Mucosa of stomach (tissue), 1 donor: ENCODE measurements around the gene NIPAL3.
"Not testable (repeated sequence)": the region's sequence is repeated elsewhere in the genome, so short reads cannot be mapped to it uniquely, and the experiment has no call there.

Experiments
- H3K27me3 ChIP-seq: one replicate; pipeline ENCODE4 v1.7.0; 2013; ENCODE audit warnings: mild to moderate bottlenecking, low read length; ENCODE audit not compliant: control insufficient read depth, insufficient read depth
- H3K36me3 ChIP-seq: one replicate; pipeline ENCODE4 v1.7.0; 2013; ENCODE audit warnings: low read length; ENCODE audit not compliant: control insufficient read depth, insufficient read depth
- H3K4me1 ChIP-seq: one replicate; pipeline ENCODE4 v1.7.0; 2013; ENCODE audit warnings: mild to moderate bottlenecking, low read length; ENCODE audit not compliant: control insufficient read depth, insufficient read depth
- H3K4me3 ChIP-seq: one replicate; pipeline ENCODE4 v1.7.0; 2013; ENCODE audit warnings: low read length
- H3K9ac ChIP-seq: one replicate; pipeline ENCODE4 v1.7.0; 2013; ENCODE audit warnings: mild to moderate bottlenecking, low read length, moderate library complexity
- H3K9me3 ChIP-seq: one replicate; pipeline ENCODE4 v1.7.0; 2013; ENCODE audit warnings: mild to moderate bottlenecking, low read length, moderate library complexity; ENCODE audit not compliant: control insufficient read depth
- donor health status: Pancreatic carcinoma.

The NIPAL3 gene

GRCh38 chr1:24451746-24452145 is 36.1 kb downstream of the NIPAL3 start:
- no peaks in the 10 kb centered on the region for H3K4me1 ChIP-seq
- H3K36me3 ChIP-seq: peaks cover 4% of the 10 kb centered on the region
- H3K9ac ChIP-seq: no peak overlapping the region
- no peak overlapping the region for H3K4me3 ChIP-seq
- no peaks in the 10 kb centered on the region for H3K9me3 ChIP-seq
- H3K27me3 ChIP-seq: no peaks in the 10 kb centered on the region

GRCh38 chr1:24452922-24453485 is 37.4 kb downstream of the NIPAL3 start:
- no peaks in the 10 kb centered on the region for H3K4me1 ChIP-seq
- no peaks in the 10 kb centered on the region for H3K9me3 ChIP-seq
- H3K9ac ChIP-seq: no peak overlapping the region
- no peaks in the 10 kb centered on the region for H3K27me3 ChIP-seq
- peaks cover 8% of the 10 kb centered on the region for H3K36me3 ChIP-seq
- no peak overlapping the region for H3K4me3 ChIP-seq

- Histone ChIP-seq H3K36me3 (peaks cover 8% of the 10 kb centered on the region), H3K9me3 (no peaks in the 10 kb centered on the region), H3K4me3 (no peak overlapping the region), H3K9ac (no peak overlapping the region), H3K27me3 (no peaks in the 10 kb centered on the region), H3K4me1 (no peaks in the 10 kb centered on the region)
Observed at GRCh38 chr1:24454673-24455072, 39.1 kb downstream of the NIPAL3 start.

GRCh38 chr1:24455272-24455671 is 39.7 kb downstream of the NIPAL3 start:
- H3K9me3 ChIP-seq: no peaks in the 10 kb centered on the region
- peaks cover 8% of the 10 kb centered on the region for H3K36me3 ChIP-seq
- no peak overlapping the region for H3K4me3 ChIP-seq
- no peak overlapping the region for H3K9ac ChIP-seq
- no peaks in the 10 kb centered on the region for H3K4me1 ChIP-seq
- no peaks in the 10 kb centered on the region for H3K27me3 ChIP-seq

GRCh38 chr1:24457866-24458265 is 42.3 kb downstream of the NIPAL3 start:
- no peaks in the 10 kb centered on the region for H3K9me3 ChIP-seq
- no peak overlapping the region for H3K9ac ChIP-seq
- peaks cover 12% of the 10 kb centered on the region for H3K36me3 ChIP-seq
- no peak overlapping the region for H3K4me3 ChIP-seq
- H3K27me3 ChIP-seq: no peaks in the 10 kb centered on the region
- no peaks in the 10 kb centered on the region for H3K4me1 ChIP-seq

- peaks cover 11% of the 10 kb centered on the region for H3K36me3 ChIP-seq
- H3K4me3 ChIP-seq: no peak overlapping the region
- H3K9ac ChIP-seq: no peak overlapping the region
- no peaks in the 10 kb centered on the region for H3K27me3 ChIP-seq
- H3K4me1 ChIP-seq: peaks cover 16% of the 10 kb centered on the region
- H3K9me3 ChIP-seq: no peaks in the 10 kb centered on the region
Observed at GRCh38 chr1:24459551-24460266, 44.1 kb downstream of the NIPAL3 start.

- Histone ChIP-seq H3K4me1 (peaks cover 20% of the 10 kb centered on the region), H3K36me3 (peaks cover 14% of the 10 kb centered on the region)
- H3K9ac ChIP-seq, H3K4me3 ChIP-seq, H3K9me3 ChIP-seq, H3K27me3 ChIP-seq: not testable (repeated sequence)
Observed at GRCh38 chr1:24462128-24462527, 46.5 kb downstream of the NIPAL3 start.

GRCh38 chr1:24463776-24464735 is 48.5 kb downstream of the NIPAL3 start:
- Histone ChIP-seq H3K36me3 (peaks cover 9% of the 10 kb centered on the region), H3K4me3 (no peak overlapping the region), H3K9me3 (no peaks in the 10 kb centered on the region), H3K4me1 (peaks cover 20% of the 10 kb centered on the region), H3K27me3 (no peaks in the 10 kb centered on the region), H3K9ac (no peak overlapping the region)

GRCh38 chr1:24465099-24465498 is 49.5 kb downstream of the NIPAL3 start:
- peaks cover 9% of the 10 kb centered on the region for H3K36me3 ChIP-seq

GRCh38 chr1:24465638-24466037 is 50.0 kb downstream of the NIPAL3 start:
- no peaks in the 10 kb centered on the region for H3K9me3 ChIP-seq
- H3K4me1 ChIP-seq: peaks cover 20% of the 10 kb centered on the region
- H3K9ac ChIP-seq: no peak overlapping the region
- H3K4me3 ChIP-seq: no peak overlapping the region
- no peaks in the 10 kb centered on the region for H3K27me3 ChIP-seq
- peaks cover 7% of the 10 kb centered on the region for H3K36me3 ChIP-seq

More at GRCh38 chr1:24465099-24465498, 49.5 kb downstream of the NIPAL3 start:
- H3K9me3 ChIP-seq: no peaks in the 10 kb centered on the region
- no peaks in the 10 kb centered on the region for H3K27me3 ChIP-seq
- no peak overlapping the region for H3K9ac ChIP-seq
- H3K4me1 ChIP-seq: peaks cover 20% of the 10 kb centered on the region
- no peak overlapping the region for H3K4me3 ChIP-seq

GRCh38 chr1:24468685-24469316 is 53.2 kb downstream of the NIPAL3 start:
- Histone ChIP-seq H3K36me3 (peaks cover 6% of the 10 kb centered on the region), H3K9ac (no peak overlapping the region), H3K9me3 (no peaks in the 10 kb centered on the region), H3K27me3 (no peaks in the 10 kb centered on the region), H3K4me1 (peaks cover 12% of the 10 kb centered on the region), H3K4me3 (no peak overlapping the region)
